Fibroblast of peridontal ligament (primary cell): ENCODE data around the gene CEACAM18.

Experiments used
- DNase-seq: peaks from one replicate; pipeline ENCODE4 v3.0.0-alpha.2; 2010; ENCODE audit errors: extremely low read depth

The CEACAM18 gene

DNA sequence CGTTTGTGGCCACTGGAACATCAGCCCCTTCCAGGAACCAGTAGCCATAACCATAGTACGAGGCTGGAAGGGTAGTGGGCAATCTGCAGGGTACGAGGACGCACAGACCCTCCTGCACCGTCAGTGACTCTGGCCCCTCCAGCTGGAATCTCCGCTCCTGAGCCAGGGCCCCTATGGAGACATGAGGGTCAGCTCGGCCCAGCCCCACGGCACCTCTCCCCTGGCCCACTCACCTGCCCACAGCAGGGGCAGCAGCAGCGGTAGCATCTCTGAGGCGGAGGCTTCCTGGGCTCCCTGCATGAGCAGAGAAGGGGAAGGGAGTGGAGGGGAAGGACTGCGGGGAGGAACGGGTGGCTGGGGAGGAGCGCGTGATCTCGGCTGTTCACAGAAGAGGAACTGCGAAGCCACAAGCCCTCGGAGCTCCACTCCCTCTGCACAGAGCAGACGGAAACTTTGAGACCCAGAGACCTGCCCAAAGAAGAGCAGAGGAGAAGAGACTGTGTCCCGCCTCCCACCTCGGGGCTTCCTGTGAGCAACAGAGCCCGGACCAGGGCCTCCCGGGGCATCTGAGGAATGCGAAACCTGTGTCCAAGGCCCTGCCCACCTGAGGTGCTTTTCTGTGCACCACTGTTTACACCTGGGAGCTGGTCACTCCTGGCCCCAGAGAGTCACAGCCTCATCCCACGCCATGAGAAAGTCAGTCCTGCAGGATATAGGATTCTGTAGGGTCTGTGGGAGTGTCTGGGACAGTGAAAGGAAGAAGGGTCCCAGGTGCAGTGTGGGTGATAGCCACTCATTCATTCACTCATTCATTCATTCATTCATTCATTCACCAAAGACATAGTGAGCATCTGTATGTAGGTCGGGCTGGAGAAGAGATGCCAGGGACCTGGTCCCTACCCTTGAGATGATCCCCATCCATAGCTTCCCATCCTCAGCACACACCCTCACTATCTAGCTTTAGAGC lies 53.3 kb downstream of the CEACAM18 start, which contains the start of gene SIGLEC6:
Gene SIGLEC6 (minus strand): TSS at position 322 of the 967 bp plus-strand sequence. CDS start 22 bp downstream, at position 300.
- DNase-seq: no peak

GRCh38 chr19:51535535-51535934 lies 57.2 kb downstream of the CEACAM18 start:
- DNase-seq: no peak

DNA sequence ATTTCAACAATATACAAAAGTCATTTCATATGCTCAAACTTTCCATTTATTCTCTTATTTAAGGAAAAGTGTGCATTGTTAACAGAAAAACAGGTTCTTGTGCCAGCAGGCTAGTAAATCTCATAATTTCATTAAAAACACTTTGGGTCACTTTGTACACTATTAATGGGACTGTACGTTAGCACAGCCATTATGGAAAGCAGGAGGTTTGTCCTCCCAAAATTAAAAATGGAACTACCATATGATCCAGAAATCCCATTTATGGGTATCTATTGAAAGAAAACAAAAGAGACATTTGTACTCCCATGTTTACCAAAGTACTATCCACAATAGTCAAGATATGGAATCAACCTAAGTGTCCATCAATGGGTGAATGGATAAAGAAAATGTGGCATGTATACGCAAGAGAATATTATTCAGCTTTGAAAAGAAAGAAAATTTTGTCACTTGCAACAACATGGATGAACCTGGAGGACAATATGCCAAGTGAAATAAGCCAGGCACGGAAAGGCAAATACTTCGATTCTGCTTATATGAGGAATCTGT lies 61.6 kb downstream of the CEACAM18 start:
- DNase-seq: no peak
